K562 (cell line): Measurements from ENCODE around the gene DEPP1.

Experiments
- BMI1 ChIP-seq: fragments of 150-350 bp; IDR thresholded peaks from 2 replicates; pipeline ENCODE4 v1.6.1; 2014; ENCODE audit warnings: low read length
- FOXA3 ChIP-seq, 2 experiments: fragments of 450-650 bp in 1 of 2; sonication (generic) in 1 of 2; formaldehyde crosslinking; IDR thresholded peaks in 1 of 2; conservative IDR thresholded peaks in 1 of 2; 2 replicates each; pipeline versions ENCODE4 v1.4.0 to v1.8.0; 2020 to 2022; ENCODE audit warnings: mild to moderate bottlenecking in 2 of 2, missing genetic modification reagents in 1 of 2
- KAT2B ChIP-seq: IDR thresholded peaks from one replicate; pipeline ENCODE4 v1.6.1; 2012; ENCODE audit warnings: low read depth, mild to moderate bottlenecking, control low read depth, inconsistent platforms, low read length, moderate library complexity
- PHF21A ChIP-seq: fragments of 450-650 bp; IDR thresholded peaks from 2 replicates; pipeline ENCODE4 v1.6.1; 2017; ENCODE audit warnings: low read depth, borderline replicate concordance
- SETDB1 ChIP-seq: IDR thresholded peaks from one replicate; pipeline ENCODE4 v1.6.1; 2012; ENCODE audit warnings: low read length, control low read depth, inconsistent platforms
- SRF ChIP-seq, 2 experiments: fragments of 250-450, 450-650 bp in 1 of 2; sonication (Bioruptor Pico) in 1 of 2; sonication (generic) in 1 of 2; formaldehyde crosslinking; IDR thresholded peaks; 2 replicates each; pipeline versions ENCODE4 v1.5.0 to v1.5.1; 2020 to 2022; ENCODE audit warnings: mild to moderate bottlenecking in 1 of 2, missing genetic modification reagents in 1 of 2
- U2AF1 ChIP-seq: fragments of 200-400 bp; formaldehyde crosslinking; optimal IDR thresholded peaks from 2 replicates; pipeline ENCODE3; 2017; ENCODE audit warnings: mild to moderate bottlenecking, low read depth, low read length, moderate library complexity
- TF ChIP-seq, protein P1 (sequence below): sonication (generic); formaldehyde crosslinking; IDR thresholded peaks from 2 replicates; pipeline ENCODE4 v1.8.0; 2022; ENCODE audit warnings: missing genetic modification reagents, mild to moderate bottlenecking, borderline replicate concordance
- TF ChIP-seq, protein P2 (sequence below): IDR thresholded peaks from 2 replicates; pipeline ENCODE4 v1.6.1; 2016; ENCODE audit warnings: missing genetic modification characterization, missing compliant biosample characterization

DNA sequence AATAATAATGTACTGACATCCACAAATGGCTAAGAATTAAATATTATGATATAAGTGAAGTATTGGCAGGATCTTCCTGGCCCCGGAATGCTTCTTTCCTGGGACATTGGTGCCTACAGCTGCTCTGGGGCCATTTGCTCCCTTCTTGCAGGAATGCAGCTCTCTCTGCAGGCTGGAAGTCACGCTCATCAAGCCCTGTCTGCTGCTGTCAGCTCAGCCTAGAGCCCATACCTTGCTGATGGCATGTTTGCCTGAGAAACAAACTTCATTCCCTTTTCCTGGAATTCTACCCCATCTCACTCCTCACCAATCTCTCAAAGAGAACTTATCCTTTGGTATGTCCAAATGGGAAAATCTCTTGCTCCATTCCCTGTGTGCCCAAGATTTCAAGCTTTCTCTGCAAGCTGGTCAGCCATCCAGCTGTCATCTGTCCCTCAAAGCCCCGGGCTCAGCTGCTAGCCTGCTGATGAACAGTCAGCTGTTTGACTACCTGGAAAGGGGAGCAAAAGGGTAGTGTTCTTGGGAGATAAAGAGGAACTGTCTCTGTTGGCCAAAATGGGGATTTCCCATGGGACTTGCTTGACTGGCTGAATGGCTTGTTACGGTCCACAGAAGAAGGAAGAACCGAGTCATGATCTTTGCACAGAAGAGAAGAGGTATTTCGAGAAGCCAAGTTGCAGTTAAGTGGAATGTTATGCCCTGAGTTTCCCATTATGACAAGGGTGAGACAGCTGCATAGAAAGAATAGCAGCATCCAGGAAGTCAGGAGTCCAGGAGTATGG is 31.0 kb downstream of the DEPP1 start:
- TF ChIP-seq KAT2B (no peak), SRF (CRISPR knock-in tag; IDR thresholded peaks at IDR 0.05) (no peak), PHF21A (no peak), U2AF1 (no peak), FOXA3 (CRISPR knock-in tag; conservative IDR thresholded peaks at IDR 0.05 in 1 of 2, IDR thresholded peaks at IDR 0.05 in 1 of 2) (no peak), BMI1 (no peak), SETDB1 (no peak)
- TF ChIP-seq, protein P1, sequence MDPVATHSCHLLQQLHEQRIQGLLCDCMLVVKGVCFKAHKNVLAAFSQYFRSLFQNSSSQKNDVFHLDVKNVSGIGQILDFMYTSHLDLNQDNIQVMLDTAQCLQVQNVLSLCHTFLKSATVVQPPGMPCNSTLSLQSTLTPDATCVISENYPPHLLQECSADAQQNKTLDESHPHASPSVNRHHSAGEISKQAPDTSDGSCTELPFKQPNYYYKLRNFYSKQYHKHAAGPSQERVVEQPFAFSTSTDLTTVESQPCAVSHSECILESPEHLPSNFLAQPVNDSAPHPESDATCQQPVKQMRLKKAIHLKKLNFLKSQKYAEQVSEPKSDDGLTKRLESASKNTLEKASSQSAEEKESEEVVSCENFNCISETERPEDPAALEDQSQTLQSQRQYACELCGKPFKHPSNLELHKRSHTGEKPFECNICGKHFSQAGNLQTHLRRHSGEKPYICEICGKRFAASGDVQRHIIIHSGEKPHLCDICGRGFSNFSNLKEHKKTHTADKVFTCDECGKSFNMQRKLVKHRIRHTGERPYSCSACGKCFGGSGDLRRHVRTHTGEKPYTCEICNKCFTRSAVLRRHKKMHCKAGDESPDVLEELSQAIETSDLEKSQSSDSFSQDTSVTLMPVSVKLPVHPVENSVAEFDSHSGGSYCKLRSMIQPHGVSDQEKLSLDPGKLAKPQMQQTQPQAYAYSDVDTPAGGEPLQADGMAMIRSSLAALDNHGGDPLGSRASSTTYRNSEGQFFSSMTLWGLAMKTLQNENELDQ (CRISPR knock-in tag) = no peak
- TF ChIP-seq, protein P2, sequence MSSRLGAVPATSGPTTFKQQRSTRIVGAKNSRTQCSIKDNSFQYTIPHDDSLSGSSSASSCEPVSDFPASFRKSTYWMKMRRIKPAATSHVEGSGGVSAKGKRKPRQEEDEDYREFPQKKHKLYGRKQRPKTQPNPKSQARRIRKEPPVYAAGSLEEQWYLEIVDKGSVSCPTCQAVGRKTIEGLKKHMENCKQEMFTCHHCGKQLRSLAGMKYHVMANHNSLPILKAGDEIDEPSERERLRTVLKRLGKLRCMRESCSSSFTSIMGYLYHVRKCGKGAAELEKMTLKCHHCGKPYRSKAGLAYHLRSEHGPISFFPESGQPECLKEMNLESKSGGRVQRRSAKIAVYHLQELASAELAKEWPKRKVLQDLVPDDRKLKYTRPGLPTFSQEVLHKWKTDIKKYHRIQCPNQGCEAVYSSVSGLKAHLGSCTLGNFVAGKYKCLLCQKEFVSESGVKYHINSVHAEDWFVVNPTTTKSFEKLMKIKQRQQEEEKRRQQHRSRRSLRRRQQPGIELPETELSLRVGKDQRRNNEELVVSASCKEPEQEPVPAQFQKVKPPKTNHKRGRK (tag) = no peak
